Measurements from ENCODE around the gene NHSL1.

NHSL1 gene

GRCh38 chr6:138520463-138520862 is 21.2 kb upstream of the NHSL1 start:
- CTCF ChIA-PET = interaction anchor here (0.7 to 3.7 kb wide), 19 partner anchors 9 to 721 kb away, joined by 3 to 24 read pairs (median 3); no protein-coding TSS in a partner anchor

GRCh38 chr6:138518054-138518453 is 18.8 kb upstream of the NHSL1 start:
- H3K36me3 ChIP-seq (ENCODE audit: control insufficient read depth in 2 of 2, insufficient read depth in 1 of 2, low read length in 2 of 2) = no peaks in the 10 kb centered on the region
- no peak overlapping the region for H3K27ac ChIP-seq (ENCODE audit: extremely low read depth, low read depth, low read length)
- ChIA-PET CTCF (interaction anchor here (0.6 to 3.7 kb wide), 27 partner anchors 9 to 739 kb away, joined by 3 to 24 read pairs (median 4); no protein-coding TSS in a partner anchor), POLR2A (no interaction called here)
- H3K4me1 ChIP-seq (ENCODE audit: control insufficient read depth, insufficient read depth, low read length) = no peaks in the 10 kb centered on the region
- TF ChIP-seq ZNF571 (tag by site-specific recombination; IDR thresholded peaks at IDR 0.05) (no peak), SETDB1 (IDR thresholded peaks at IDR 0.05; ENCODE audit: insufficient read length, low read length) (peak; percentile 36)
- no peaks in the 10 kb centered on the region for H3K9me3 ChIP-seq (ENCODE audit: control insufficient read depth, insufficient read depth, low read depth, low read length)
- no peak overlapping the region for H3K4me3 ChIP-seq (ENCODE audit: low read depth, low read length)

More at GRCh38 chr6:138520463-138520862, 21.2 kb upstream of the NHSL1 start:
- Histone ChIP-seq H3K4me1 (ENCODE audit: control insufficient read depth, insufficient read depth, low read length) (no peaks in the 10 kb centered on the region), H3K36me3 (ENCODE audit: control insufficient read depth in 2 of 2, insufficient read depth in 1 of 2, low read length in 2 of 2) (no peaks in the 10 kb centered on the region), H3K4me3 (ENCODE audit: low read depth, low read length) (no peak overlapping the region), H3K27ac (ENCODE audit: extremely low read depth, low read depth, low read length) (no peak overlapping the region), H3K9me3 (ENCODE audit: control insufficient read depth, insufficient read depth, low read depth, low read length) (no peaks in the 10 kb centered on the region)
- POLR2A ChIA-PET = no interaction called here
- TF ChIP-seq ZNF155 (tag by site-specific recombination; IDR thresholded peaks at IDR 0.05) = no peak
- TF ChIP-seq CTCF (tag by site-specific recombination; IDR thresholded peaks at IDR 0.05) = 0 out of 2 replicates have a peak, but pooled peaks have one; percentile 15

- Histone ChIP-seq H3K9me3 (ENCODE audit: control insufficient read depth, insufficient read depth, low read depth, low read length) (no peaks in the 10 kb centered on the region), H3K36me3 (ENCODE audit: control insufficient read depth in 2 of 2, insufficient read depth in 1 of 2, low read length in 2 of 2) (no peaks in the 10 kb centered on the region), H3K4me1 (ENCODE audit: control insufficient read depth, insufficient read depth, low read length) (no peaks in the 10 kb centered on the region), H3K4me3 (ENCODE audit: low read depth, low read length) (no peak overlapping the region), H3K27ac (ENCODE audit: extremely low read depth, low read depth, low read length) (no peak overlapping the region)
- CTCF ChIA-PET = interaction anchor here (0.6 to 2.7 kb wide), 25 partner anchors 9 to 740 kb away, joined by 3 to 22 read pairs (median 4); no protein-coding TSS in a partner anchor
- POLR2A ChIA-PET = no interaction called here
- peak; percentile 86 for TF ChIP-seq SCRT2 (tag by site-specific recombination; IDR thresholded peaks at IDR 0.05)
- no peak for TF ChIP-seq ZNF624 (tag by site-specific recombination; IDR thresholded peaks at IDR 0.05)
- no peak for TF ChIP-seq ZNF202 (tag by site-specific recombination; IDR thresholded peaks at IDR 0.05; ENCODE audit: borderline replicate concordance)
- TF ChIP-seq SETDB1 (IDR thresholded peaks at IDR 0.05; ENCODE audit: insufficient read length, low read length) = peak; percentile 82
- no peak for TF ChIP-seq ZNF211 (tag by site-specific recombination; IDR thresholded peaks at IDR 0.05; ENCODE audit: low read depth)
- no peak for TF ChIP-seq GLIS1 (tag by site-specific recombination; IDR thresholded peaks at IDR 0.05)
- TF ChIP-seq ZNF362 (tag by site-specific recombination; IDR thresholded peaks at IDR 0.05) = no peak
- no peak for TF ChIP-seq CTCF (tag by site-specific recombination; IDR thresholded peaks at IDR 0.05)
- no peak for TF ChIP-seq ZNF16 (tag by site-specific recombination; IDR thresholded peaks at IDR 0.05; ENCODE audit: low read depth)
- no peak for TF ChIP-seq ZBTB7A (tag by site-specific recombination; IDR thresholded peaks at IDR 0.05; ENCODE audit: low read depth)
- TF ChIP-seq TSHZ1 (tag by site-specific recombination; IDR thresholded peaks at IDR 0.05; ENCODE audit: borderline replicate concordance) = no peak
- 0 out of 2 replicates have a peak, but pooled peaks have one; percentile 35 for TF ChIP-seq ZNF610 (tag by site-specific recombination; IDR thresholded peaks at IDR 0.05; ENCODE audit: borderline replicate concordance)
- TF ChIP-seq ZNF221 (tag by site-specific recombination; IDR thresholded peaks at IDR 0.05; ENCODE audit: borderline replicate concordance) = no peak
- TF ChIP-seq ZNF175 (tag by site-specific recombination; IDR thresholded peaks at IDR 0.05) = no peak
- TF ChIP-seq ZNF660 (tag by site-specific recombination; IDR thresholded peaks at IDR 0.05) = no peak
- no peak for TF ChIP-seq SP7 (tag by site-specific recombination; IDR thresholded peaks at IDR 0.05)
- TF ChIP-seq ZNF654 (tag by site-specific recombination; IDR thresholded peaks at IDR 0.05; ENCODE audit: low read depth) = peak; percentile 19; the same call in 1 of the 2 replicates
- TF ChIP-seq ZNF658 (tag by site-specific recombination; IDR thresholded peaks at IDR 0.05) = 0 out of 2 replicates have a peak, but pooled peaks have one; percentile 35
These were observed 18.3 kb upstream of the NHSL1 start for GRCh38 chr6:138517635-138518034.
